ENCODE data around the gene SLC6A18. TPM values are rescaled to one million over a fixed set of nuclear protein-coding genes. Genes with fewer than 3 reads are reported as not detected.
"Not testable (repeated sequence)": the region's sequence is repeated elsewhere in the genome, so short reads cannot be mapped to it uniquely, and the experiment has no call there.

SLC6A18 gene
- polyA plus RNA-seq, 1 donor: 0.53 TPM

GRCh38 chr5:1215320-1216096 lies 9.7 kb upstream of the SLC6A18 start:
- no peak for DNase-seq

GRCh38 chr5:1216211-1216917 lies 8.8 kb upstream of the SLC6A18 start:
- DNase-seq: no peak

GRCh38 chr5:1216918-1217295 lies 8.3 kb upstream of the SLC6A18 start:
- DNase-seq: no peak

- DNase-seq: peak; percentile 46
Measured at GRCh38 chr5:1217596-1218206, 7.5 kb upstream of the SLC6A18 start.

- no peak for DNase-seq
Measured at GRCh38 chr5:1218351-1219080, 6.7 kb upstream of the SLC6A18 start.

- DNase-seq: no peak
Measured at GRCh38 chr5:1219098-1219767, 5.9 kb upstream of the SLC6A18 start.

- no peak for DNase-seq
Measured at GRCh38 chr5:1219768-1220100, 5.4 kb upstream of the SLC6A18 start.

- no peak for DNase-seq
Measured at GRCh38 chr5:1220351-1220750, 4.8 kb upstream of the SLC6A18 start.

- no peak for DNase-seq
Measured at GRCh38 chr5:1220831-1221230, 4.3 kb upstream of the SLC6A18 start.

- no peak for DNase-seq
Measured at GRCh38 chr5:1221721-1222120, 3.5 kb upstream of the SLC6A18 start.

GRCh38 chr5:1222147-1222546 lies 3.0 kb upstream of the SLC6A18 start:
- DNase-seq: no peak

GRCh38 chr5:1222621-1223277 lies 2.4 kb upstream of the SLC6A18 start:
- no peak for DNase-seq

- DNase-seq: no peak
Measured at GRCh38 chr5:1223278-1223670, 1.9 kb upstream of the SLC6A18 start.

- DNase-seq: no peak
Measured at GRCh38 chr5:1224631-1225030, 550 bp upstream of the SLC6A18 start.

GRCh38 chr5:1226231-1226630 lies 1.1 kb downstream of the SLC6A18 start:
- no peak for DNase-seq

- no peak for DNase-seq
Measured at GRCh38 chr5:1226839-1227581, 1.8 kb downstream of the SLC6A18 start.

GRCh38 chr5:1227667-1228066 lies 2.5 kb downstream of the SLC6A18 start:
- peak; percentile 73 for DNase-seq

- DNase-seq: no peak
Measured at GRCh38 chr5:1228120-1228519, 2.9 kb downstream of the SLC6A18 start.

- not testable (repeated sequence) for DNase-seq
Measured at GRCh38 chr5:1229023-1229422, 3.8 kb downstream of the SLC6A18 start.

- no peak for DNase-seq
Measured at GRCh38 chr5:1229822-1230221, 4.6 kb downstream of the SLC6A18 start.

GRCh38 chr5:1230551-1230950 lies 5.4 kb downstream of the SLC6A18 start:
- DNase-seq: no peak

Measured in left kidney (tissue), 2 donors.